ENCODE measurements around the gene GJC2.
"Not testable (repeated sequence)": the region's sequence is repeated elsewhere in the genome, so short reads cannot be mapped to it uniquely, and the experiment has no call there.

The GJC2 gene

GRCh38 chr1:228174482-228175315, 25.0 kb downstream of the GJC2 start:
- DNase-seq: no peak

- DNase-seq: no peak
Measured at GRCh38 chr1:228175316-228176023, 25.7 kb downstream of the GJC2 start.

GRCh38 chr1:228176024-228176395, 26.3 kb downstream of the GJC2 start:
- DNase-seq: no peak

DNA sequence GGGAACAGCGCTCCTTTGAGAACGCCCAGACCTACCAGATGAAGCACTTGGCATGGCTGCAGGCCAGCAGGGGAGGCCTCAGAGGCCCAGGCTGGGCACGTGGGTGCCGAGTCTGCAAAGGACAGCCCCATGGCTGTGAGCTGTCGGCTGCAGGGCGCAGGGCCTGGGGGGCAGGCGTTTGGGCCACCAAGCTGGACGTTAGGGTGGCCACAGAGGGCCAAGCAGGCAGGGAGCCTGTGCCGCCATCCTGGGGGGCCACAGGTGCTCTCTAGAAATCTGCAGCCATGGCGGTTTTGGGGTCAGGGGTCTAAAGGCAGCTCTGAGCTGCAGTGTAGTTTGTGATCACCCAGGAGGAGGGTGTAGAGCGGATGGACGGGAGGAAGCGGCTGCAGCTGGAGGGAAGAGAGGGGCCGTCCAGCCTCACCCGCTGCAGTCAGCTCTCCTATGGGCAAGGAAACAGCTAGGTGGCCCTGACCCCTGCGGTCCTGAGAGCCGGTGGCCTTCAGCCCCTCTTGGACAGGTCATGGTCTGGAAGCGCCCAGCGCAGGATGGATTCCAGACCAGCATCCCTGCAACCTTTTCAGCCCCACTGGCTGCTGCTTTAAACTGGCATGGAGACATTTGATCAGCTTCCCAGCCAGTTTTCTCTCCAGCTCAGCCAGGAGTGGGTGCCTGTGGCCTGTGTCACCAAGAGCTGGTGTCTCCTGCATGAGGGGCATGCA, 26.9 kb downstream of the GJC2 start:
- no peak for DNase-seq

DNA sequence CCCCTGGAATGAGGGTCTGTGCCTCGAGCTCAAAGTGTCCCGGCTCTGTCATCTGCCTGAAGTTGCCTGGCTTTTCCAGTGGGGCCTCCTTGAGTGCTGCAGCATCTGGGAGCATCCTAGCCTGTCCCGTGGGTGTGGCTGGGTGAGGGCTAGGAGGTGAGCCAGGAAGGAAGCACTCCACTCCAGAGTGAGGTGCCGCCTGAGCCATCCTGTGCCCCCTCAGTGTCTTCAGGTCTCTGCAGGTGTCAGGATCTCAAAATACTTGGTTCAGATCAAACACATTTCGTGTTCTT, 27.4 kb downstream of the GJC2 start:
- DNase-seq: no peak

GRCh38 chr1:228177721-228178710, 28.3 kb downstream of the GJC2 start:
- DNase-seq: no peak

DNA sequence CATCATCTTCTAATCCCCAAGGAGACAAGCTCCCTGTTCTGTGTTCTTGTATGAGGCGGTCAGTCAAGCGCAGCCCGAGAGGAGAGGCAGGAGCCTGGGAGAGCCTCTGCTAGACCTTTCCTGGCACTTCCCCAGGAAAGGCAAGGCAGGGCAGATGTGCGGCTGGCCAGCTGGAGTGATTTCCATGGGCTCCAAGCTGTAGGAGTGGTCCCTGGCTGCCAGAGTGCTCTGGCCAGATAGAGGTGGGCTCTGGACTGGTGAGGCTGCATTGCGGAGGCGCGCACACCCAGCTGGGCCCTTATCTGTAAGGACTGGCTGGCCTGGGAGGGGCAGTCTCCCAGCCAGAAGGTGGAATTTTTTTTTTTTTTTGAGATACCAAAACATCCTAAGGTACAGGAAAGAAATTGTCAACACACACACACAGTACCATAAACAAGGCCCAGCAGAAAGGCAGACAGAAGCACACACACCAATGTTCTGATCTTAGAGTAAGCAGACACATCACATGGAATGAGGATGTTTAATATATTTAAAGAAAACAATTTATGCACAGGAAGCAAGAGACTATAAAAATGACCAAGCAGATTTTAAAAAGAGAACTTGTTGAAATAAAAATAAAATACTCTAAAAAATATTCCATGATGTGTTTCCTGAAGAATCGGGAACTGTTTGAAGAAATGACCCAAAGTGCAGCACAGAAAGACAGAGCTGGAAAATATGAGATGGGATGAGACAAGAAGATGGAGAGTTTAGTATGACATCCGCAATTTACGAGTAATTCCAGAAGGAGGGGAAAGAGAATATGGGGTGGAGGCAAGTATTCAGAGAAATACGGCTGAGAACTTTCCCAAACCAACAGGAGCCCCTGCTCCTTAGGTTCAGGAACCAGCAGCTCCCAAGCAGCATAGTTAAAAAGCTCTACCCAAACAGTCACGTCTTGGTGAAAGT, 29.3 kb downstream of the GJC2 start:
- DNase-seq: no peak

- no peak for DNase-seq
Measured at GRCh38 chr1:228180271-228180958, 30.7 kb downstream of the GJC2 start.

- DNase-seq: no peak
Measured at GRCh38 chr1:228180959-228181644, 31.4 kb downstream of the GJC2 start.

DNA sequence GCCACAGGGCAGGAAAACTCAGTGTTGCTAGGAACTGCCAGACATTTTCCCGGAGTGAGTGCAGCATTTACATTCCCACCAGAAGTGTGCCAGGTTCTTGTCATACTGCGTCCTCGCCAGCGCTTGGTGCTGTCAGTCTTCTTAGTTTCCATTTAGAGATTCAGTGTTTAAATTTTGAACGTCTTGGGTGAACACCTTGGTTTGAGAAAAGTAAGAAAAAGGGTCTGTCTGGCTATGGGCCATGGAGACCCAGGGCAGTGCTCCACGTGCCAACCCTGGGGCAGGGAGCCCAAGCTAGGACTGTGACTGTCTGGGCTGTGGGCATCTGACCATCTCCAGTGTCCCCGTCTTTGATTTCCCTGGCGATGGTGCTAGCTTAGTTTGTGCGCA, 31.9 kb downstream of the GJC2 start:
- DNase-seq: no peak

DNA sequence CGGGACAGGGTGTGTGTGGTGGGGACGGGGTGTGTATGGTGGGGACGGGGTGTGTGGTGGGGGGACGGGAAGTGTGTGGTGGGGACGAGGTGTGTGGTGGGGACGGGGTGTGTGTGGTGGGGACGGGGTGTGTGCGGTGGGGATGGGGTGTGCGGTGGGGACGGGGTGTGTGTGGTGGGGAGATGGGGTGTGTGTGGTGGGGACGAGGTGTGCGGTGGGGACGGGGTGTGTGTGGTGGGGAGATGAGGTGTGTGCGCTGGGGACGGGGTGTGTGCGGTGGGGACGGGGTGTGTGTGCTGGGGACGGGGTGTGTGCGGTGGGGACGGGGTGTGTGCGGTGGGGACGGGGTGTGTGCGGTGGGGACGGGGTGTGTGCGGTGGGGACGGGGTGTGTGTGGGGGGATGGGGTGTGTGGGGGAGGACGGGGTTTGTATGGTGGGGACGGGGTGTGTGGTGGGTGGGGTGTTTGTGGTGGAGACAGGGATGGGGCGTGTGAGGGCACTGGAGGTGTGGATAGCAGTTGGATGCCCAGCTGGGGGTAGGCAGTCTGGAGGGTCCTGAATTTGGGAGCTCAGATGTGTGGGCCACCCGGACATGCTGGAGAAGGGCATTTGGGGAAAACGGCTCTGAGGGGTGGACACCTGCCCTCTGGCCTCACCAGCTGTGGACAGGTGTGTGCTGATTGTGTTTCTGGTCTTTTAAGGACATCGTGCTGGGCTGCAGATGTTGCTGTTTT, 32.7 kb downstream of the GJC2 start:
- DNase-seq: no peak

DNA sequence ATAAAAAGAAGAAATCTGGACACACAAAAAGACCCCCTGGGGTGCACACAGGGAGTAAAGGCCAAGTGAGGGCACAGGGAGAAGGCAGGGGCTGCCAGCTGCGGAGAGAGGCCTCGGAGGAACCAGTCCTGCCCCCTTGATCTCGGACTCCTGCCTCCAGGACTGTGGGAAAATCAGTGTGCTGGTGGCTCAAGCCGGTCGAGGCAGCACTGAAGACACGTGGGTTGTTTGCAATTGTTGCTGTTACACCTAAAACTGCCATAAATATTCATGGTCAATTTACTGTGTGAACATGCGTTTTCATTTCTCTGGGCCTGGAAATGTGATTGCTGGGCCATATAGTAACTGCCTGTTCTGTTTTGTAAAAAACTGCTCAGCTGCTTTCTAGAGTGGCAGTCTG, 34.4 kb downstream of the GJC2 start:
- no peak for DNase-seq

DNA sequence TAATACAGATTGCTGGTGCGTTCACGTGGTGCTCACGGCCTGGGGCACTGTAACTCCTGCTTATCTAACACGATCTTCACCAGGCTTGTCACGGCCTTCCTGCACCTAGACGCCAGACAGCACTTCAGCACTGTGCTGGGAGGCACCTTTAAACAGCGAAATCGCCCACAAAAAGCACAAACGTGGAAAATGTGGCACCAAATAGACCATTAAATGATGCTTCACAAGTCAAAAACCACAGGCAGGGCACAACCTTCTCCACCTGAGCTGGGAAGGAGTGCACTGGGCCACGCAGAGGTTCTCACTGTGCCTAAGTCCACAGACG, 35.9 kb downstream of the GJC2 start:
- DNase-seq: peak; percentile 52

- not testable (repeated sequence) for DNase-seq
Measured at GRCh38 chr1:228188249-228188648, 38.5 kb downstream of the GJC2 start.

GRCh38 chr1:228190182-228190581, 40.5 kb downstream of the GJC2 start:
- no peak for DNase-seq

DNA sequence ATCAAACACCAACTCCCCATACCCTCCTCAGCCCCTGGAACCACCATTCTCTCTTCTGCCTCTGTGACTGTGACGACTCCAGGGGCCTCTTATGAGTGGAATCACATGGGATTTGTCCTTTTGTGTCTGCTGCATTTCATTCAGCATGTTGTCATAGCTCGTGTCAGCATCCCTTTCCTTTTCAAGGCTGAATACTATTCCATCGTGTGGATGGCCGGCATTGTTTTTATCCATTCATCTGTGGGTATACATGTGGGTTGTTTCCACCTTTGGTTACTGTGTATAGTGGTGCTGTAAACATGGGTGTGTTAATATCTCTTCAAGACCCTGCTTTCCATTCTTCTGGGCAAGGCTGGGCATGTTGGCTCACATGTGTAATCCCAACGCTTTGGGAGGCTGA, 41.0 kb downstream of the GJC2 start:
- no peak for DNase-seq

GRCh38 chr1:228194436-228194835, 44.7 kb downstream of the GJC2 start:
- DNase-seq: no peak

GRCh38 chr1:228194921-228195812, 45.4 kb downstream of the GJC2 start:
- no peak for DNase-seq
